Measurements from ENCODE around the gene PLD2.
A peak's percentile ranks its signal among the peaks of the same experiment; 100 is the strongest.
"Not testable (repeated sequence)": the region's sequence is repeated elsewhere in the genome, so short reads cannot be mapped to it uniquely, and the experiment has no call there.

The PLD2 gene

DNA sequence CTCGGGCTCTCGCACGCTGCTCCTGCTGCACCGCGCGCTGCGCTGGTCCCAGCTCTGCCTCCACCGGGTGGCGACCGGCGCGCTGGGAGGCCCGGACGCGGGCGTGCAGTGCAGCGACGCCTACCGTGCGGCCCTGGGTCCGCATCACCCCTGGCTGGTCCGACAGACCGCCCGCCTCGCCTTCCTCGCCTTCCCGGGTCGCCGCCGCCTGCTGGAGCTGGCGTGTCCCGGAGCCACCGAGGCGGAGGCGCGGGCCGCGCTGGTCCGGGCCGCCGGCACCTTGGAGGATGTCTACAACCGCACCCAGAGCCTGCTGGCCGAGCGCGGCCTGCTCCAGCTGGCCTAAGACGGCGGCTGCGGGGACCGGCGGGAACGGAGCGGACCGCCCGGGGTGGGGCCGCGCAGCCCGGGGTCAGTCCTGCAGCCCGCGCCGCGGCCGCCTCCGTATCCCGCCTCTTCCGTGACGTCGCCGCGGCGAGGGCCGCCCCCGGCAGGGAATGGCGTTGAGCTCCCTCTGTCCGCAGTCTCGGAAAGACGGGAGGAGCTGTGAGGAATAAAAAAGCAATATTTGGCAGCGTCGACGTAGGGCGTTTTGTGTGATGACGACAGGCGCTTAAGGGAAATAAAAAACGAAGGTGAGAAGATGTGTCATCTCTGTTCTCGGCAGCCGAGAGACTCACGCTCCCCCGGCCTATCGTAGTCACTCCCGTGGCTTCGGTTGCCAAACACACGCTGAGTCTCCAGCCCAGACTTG is 16.8 kb upstream of the PLD2 start:
- peak; percentile 50 to 66 for DNase-seq (ENCODE audit: low read depth in 2 of 2)

DNA sequence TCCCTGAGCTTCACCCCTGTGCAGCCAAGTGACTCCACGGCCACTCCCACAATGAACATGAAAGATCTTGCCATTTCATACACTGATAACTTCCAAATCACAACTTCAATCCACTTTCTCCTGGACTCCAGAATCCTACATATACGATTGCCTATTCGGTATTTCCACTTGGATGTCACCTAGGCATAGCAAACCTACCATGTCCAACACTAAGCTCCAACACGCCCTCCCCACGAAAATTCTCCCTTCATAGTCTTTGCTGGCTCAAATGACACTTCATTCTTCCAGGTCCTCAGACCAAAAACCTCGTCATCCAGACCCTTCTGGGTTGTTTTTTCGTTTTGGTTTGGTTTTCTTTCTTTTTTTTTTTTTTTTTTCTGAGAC is 16.3 kb upstream of the PLD2 start:
- no peak for DNase-seq (ENCODE audit: low read depth in 2 of 2)

DNA sequence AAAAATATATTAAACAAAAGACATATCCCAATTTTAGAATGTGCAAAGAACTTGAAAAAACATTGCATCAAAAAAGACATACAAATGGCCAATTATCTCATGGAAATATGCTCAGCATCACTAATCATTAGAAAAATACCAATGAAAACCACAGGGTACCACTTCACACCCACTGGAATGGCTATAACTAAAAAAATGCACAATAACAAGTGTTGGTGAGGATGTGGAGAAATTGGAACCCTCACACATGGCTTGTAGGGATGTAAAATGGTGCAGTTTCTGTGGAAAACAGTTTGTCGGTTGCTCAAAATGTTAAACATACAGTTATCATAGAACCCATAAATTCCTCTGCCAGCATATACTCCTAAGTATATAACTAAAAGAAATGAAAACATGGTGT is 11.8 kb upstream of the PLD2 start:
- no peak for DNase-seq (ENCODE audit: low read depth in 2 of 2)

DNA sequence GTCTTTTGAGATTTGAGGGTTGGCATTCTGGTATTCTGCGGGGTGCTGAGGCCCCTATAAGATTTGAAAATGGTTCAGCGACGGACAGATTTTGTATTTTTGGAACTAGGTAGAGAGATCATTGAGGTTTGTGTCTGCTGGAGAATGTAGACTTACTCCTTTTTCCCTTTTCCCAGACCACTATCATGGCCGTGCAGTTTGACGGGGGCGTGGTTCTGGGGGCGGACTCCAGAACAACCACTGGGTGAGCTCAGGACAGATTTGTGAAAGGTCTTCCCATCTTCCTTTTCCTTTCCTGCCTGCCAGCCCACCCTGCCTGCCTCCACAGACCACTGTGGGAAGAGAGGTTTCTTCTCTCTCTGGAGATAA is 10.4 kb upstream of the PLD2 start:
- DNase-seq (ENCODE audit: low read depth in 2 of 2) = no peak

DNA sequence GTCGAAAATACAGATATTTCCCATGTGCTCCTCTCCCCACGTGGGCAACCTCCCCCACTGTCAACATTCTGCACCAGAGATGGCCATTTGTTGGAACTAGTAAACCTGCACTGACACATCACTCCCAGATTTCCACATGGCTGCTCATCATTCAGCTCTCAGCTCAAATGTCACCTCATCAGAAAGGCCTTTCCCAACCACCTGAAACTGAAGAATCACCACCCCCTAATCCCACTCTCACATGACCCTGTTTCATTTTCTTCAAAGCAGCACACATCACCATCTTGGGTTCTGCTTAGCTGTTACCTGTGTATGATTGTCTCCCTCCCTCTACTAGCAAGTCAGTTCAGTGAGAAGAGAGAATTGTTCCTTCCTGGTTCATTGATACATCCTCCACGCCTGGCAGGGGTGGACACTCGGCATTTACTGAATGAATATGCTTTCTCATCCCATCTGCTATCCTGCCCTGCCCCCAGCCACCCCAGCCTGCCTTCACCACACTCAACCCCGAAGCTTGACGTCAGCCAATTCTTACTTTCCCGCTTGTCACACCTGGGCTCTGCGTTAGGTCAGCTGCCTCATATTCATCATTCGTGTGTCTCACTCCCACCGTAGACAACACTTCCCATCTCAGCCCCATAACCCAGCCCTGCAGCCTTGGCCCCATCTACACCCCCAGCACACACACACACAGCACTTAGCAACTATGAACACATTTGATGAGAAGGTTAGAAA is 6.3 kb upstream of the PLD2 start:
- no peak for DNase-seq (ENCODE audit: low read depth in 2 of 2)

DNA sequence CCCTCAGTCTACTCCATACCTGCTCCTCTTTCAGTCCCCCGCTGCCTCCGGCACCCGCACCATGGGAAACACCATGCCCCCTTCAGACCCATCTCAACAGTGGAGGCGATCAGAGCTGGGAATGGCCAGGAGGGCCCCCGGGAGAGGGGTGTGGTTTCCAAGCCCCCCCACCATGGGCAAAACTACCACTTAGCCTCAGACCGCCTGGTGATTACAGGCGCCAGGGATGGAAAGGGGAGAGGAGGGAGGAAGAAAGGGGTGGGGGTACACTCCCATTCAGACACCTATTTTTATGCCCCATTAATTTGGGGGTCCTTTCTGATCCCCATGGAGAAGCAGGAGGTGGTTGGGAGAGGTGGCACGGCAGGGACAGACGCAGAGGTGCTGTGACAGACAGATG is 4.7 kb upstream of the PLD2 start, which contains the start of gene C17orf114:
TSS of gene C17orf114 (minus strand) at position 101 of the 400 bp plus-strand sequence.
- DNase-seq (ENCODE audit: low read depth in 2 of 2) = no peak

DNA sequence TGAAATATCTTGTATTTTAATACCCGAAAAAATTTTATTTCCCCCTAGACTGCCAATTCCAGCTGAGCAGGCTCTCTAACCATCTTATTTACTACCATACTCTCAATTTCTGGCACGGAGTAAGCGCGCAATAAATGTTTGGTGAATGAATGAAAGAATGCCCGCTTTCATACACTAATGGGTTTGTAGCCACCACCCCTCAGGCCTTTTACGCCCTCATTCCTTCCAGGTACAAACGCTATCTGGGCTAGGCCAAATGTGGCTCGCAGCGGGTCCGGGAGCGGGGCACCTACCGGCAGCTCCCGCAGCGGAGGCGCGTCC is 536 bp upstream of the PLD2 start:
- no peak for DNase-seq (ENCODE audit: low read depth in 2 of 2)

DNA sequence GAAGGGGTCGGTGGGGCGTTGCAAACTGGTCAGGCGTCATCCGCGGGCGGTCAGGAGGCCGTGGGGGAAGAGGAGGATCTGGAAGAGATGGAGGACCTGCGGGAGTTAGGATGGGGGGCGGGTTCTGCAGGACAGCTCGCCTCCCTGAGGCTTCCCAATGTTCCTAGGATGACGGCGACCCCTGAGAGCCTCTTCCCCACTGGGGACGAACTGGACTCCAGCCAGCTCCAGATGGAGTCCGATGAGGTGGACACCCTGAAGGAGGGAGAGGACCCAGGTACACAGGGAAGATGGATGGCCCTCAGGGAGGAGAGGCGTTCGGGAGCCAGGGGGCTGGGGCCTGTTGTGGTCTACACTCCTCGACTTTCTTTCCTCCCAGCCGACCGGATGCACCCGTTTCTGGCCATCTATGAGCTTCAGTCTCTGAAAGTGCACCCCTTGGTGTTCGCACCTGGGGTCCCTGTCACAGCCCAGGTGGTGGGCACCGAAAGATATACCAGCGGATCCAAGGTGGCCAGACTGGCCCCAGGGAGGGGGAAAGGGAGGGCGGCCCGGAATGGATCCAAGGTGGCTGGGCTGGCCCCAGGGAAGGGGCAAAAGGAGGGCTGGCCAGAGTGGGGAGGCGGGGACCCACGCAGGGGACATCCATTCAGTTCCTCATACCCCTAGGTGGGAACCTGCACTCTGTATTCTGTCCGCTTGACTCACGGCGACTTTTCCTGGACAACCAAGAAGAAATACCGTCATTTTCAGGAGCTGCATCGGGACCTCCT is 839 bp downstream of the PLD2 start:
- DNase-seq (ENCODE audit: low read depth in 2 of 2) = no peak

DNA sequence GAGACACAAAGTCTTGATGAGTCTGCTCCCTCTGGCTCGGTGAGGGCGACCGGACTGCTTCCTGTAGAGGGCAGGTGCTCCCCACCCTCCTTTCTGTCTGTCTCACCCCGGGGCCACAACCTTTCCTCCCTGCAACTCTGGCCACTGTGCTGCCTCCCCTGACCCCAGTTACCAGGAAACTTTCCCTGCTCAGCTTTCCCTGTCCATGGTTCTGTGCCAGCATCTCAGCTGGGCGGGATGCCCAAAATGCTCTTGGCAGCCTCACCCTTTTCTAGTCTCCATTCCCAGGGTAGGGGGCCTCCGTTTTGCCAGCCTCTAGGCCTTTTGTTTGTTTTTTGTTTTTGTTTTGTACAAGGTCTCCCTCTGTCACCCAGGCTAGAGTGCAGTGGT is 1.4 kb downstream of the PLD2 start:
- no peak for DNase-seq (ENCODE audit: low read depth in 2 of 2)

DNA sequence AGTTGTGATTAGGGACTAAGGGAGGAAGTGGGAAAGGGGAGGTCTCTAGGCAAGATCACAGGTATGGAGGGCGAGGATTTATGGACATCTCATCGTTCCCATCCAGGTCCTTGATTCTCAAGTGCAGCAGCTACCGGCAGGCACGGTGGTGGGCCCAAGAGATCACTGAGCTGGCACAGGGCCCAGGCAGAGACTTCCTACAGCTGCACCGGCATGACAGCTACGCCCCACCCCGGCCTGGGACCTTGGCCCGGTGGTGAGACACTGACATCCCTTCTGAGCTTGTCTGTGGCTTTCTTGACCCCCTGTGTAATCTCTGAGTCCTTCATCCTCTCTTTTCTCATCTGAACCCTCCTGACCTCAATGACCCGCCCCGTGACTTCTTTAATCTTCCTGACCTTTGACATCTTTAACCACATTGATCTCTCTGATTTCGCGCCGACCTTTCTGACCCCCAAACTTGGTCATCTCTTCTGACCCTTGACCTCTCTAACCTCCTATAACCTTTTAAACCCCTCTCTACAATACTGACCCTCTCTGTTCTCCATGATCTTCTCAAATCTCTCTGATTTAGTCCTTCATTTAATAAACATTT is 3.8 kb downstream of the PLD2 start:
- no peak for DNase-seq (ENCODE audit: low read depth in 2 of 2)

DNA sequence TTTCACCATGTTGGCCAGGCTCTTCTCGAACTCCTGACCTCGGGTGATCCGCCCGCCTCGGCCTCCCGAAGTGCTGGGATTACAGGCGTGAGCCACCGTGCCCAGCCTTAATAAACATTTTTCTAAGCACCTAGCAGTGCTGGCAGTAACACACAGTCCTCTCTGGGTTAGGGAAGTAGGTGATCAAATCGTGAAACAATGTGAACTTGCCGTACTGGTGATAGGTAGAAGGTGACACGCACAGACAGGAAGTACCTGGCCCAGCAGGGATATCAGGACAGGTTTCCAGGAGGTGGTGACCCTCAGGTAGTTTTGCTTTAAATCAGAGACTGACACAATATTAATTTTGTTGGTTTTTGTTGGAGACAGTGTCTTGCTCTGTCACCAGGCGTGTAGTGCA is 4.5 kb downstream of the PLD2 start:
- no peak for DNase-seq (ENCODE audit: low read depth in 2 of 2)

DNA sequence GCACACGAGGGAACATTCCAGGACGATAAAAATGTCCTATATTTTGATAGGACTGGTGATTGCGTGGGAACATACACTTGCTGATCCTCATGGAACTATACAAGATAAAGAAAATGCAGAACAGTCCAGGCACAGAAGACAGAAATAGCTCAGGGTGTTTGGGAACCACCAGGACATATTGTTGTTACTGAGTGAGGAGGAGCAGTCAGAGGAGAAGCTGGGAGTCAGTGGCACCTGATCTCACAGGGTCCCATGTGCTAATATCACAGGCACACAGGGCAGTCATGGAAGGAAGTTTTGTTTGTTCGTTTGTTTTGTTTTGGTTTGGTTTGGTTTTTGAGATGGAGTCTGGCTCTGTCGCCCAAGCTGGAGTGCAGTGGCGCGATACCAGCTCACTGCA is 5.7 kb downstream of the PLD2 start:
- no peak for DNase-seq (ENCODE audit: low read depth in 2 of 2)

DNA sequence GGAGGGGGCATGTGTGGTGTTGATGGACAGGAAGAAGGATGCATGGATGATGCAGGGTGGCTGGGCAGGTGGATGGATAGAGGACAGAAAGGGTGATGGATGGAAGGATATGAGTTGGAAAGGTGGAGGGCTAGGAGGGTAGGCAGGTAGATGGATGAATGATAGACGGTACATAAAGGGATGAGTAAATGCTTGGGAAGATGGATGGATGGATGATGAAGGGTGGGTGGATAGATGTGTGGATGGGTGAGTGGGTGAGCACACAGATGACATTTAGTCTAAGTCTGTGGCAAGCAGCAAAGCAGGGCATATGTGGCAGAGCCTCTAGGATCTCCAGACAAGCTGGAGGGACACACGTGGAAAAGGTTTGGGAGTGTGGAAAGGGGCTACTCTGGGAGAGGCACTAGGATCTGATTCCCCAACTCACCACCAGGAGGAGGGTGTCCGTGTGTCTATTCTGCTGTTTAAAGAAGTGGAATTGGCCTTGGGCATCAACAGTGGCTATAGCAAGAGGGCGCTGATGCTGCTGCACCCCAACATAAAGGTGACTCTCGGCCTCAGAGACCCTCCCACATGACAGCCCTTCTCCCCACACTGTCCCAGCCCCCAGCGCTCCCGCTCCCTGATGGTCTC is 8.2 kb downstream of the PLD2 start:
- DNase-seq (ENCODE audit: low read depth in 2 of 2) = no peak

DNA sequence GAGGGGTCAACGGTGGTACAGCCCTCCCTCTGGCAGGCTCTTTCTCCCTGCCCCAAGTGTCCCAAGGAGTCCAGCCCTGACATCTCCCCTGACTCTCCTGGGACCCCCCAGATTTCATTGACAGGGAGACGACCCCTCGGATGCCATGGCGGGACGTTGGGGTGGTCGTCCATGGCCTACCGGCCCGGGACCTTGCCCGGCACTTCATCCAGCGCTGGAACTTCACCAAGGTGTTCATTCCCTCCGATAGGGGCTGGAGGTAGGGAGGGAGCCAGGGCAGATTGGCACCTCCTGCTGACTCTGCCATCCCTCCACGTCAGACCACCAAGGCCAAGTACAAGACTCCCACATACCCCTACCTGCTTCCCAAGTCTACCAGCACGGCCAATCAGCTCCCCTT is 9.9 kb downstream of the PLD2 start:
- no peak for DNase-seq (ENCODE audit: low read depth in 2 of 2)

DNA sequence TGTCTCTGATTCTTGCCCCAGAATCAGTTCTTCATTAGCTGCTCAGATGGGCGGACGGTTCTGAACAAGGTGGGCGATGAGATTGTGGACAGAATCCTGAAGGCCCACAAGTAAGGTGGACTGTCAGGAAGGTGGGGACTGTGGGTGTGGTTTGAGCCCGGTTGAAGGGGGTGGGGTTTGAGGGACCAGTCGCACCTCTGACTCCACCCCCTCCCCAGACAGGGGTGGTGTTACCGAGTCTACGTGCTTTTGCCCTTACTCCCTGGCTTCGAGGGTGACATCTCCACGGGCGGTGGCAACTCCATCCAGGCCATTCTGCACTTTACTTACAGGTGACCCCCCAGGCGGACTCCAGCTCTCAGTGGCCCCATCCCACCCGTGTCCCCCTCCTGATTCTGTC is 11.3 kb downstream of the PLD2 start:
- DNase-seq (ENCODE audit: low read depth in 2 of 2) = no peak

DNA sequence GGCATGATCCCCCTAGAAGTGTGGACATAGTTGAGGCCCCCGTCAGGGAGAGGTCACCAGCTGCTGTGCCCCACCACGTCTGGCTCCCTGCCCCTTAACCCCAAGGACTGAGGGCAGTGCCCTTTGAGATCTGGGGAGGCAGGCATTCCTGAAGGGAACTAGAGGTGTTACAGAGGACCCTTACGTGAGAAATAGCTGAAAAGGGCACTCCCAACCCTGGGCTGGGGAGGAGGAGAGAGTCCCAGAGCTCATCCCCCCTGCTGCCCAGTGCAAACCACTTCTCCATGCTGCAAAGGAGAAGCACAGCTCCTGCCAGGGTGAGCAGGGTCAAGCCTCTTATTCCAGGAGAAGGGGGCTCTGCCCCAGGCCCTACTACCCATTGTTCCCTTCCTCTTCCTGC is 15.9 kb downstream of the PLD2 start:
- no peak for DNase-seq (ENCODE audit: low read depth in 2 of 2)

DNA sequence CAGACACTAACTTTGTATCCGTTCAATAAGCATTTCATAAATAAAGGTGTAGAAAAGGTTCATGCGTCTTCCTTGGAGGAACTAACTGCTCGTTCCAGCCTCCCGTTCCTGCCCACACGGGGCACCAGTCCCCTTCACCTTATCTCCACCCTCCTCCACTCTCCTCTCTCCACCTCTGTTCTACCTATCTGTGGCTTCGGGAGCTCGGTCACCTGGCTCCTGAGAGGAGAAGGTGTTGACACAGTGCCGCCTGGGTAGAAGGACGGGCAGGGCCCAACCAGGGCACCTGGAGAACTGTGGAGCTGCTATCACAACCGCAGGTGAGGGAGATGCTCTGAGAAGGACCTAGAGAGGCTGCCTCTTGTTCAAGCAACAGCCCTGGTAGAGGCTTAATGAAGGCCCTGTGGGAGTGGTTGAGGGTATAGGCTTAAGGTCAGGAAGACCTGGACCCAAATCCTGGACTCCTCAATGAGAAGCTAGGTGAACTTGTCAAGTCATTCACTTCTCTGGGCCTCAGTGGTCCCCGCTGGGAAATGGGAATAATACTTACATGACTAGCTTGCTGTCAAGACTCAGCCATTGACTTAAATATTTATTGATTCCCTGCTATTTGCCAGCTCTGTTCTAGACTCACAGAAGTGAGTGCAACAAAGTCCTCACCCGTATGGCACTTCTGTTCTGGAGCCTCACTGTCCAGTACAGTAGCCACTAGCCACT is 16.6 kb downstream of the PLD2 start:
- DNase-seq (ENCODE audit: low read depth in 2 of 2) = no peak

DNA sequence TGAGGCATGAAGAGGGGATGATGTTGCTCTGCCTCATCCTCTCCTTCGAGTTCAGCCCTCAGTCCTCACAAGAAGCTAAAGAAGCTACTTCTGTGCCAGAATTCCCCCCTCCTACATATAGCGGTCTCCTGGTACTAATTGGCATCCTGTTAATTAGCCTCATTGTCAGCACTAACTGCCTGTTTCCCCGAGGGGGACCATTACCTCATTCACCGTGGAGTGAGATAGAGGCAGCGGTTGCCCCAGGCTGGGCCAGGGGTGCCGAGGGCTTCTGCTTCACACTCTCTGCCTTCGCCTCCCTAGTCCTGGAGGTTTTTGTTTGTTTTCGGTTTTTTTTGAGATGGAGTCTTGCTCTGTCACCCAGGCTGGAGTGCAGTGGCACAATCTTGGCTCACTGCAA is 20.4 kb downstream of the PLD2 start:
- DNase-seq (ENCODE audit: low read depth in 2 of 2) = no peak

DNA sequence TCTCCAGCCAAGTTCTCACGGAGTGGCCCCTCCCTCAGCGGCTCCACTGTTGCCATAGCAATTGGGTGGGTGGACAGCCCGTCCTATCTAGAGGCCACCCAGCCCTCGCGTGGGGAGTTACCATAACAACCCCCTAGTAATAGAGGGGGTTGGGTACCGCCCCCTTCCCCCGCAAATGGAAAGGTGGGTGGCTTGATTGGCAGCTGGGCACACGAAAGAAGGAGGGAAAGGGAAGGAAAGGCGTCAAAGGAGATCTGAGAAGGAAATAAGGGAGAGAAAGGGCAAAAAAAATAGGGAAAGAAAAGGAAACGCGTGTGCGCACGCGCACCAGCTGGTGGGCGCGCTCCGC is 25.9 kb downstream of the PLD2 start:
- DNase-seq (ENCODE audit: low read depth in 2 of 2) = not testable (repeated sequence)

DNA sequence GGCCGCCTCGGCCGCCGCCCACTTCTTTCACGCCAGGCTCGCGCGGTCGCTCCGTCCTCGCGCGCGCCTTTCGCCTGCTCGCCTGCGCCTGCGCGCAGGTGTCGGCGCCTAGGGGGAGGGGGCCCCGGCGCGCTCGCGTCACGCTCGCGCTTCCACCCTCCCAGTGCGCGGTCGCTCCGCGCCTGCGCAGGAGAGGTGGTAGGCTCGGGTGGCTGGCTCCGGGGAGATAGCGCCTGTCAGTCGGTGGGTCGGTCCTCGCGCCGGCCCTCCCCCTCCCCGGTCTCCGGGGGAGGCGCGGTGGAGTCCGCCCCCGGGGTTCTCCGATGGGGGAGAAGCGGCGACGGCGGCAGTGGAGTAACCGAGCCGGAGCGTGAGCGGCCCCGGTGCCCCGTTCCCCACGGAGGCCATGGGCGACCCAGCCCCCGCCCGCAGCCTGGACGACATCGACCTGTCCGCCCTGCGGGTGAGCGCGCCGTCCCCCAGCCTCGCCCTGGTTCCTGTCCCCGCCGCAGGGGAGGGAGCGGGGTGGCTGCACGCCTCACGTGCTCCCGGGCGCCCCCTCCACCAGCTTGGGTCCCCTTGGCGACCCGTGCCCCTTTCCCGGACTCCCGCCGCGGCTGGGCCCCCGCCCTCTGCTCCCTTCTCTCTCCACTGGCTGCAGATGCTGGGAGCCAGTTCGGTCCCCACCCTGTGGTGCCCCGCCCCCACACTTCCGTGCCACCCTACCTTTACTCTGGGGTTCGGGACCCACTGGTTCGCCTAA is 26.4 kb downstream of the PLD2 start, which contains the start of gene MINK1:
TSS of gene MINK1 (plus strand) at position 163 of the 763 bp plus-strand sequence. CDS start at position 407, 244 bp downstream.
- DNase-seq (ENCODE audit: low read depth in 2 of 2) = peak; percentile 79 to 80

Measured in stimulated activated CD8-positive, alpha-beta memory T cell treated with anti-CD3 and anti-CD28 coated beads, Interleukin-2, amount 100 ng/mL, for 1 hour (primary cell).